Epithelial cell of alveolus of lung (primary cell): ENCODE results near the gene GABARAP. TPM values are rescaled to one million over a fixed set of nuclear protein-coding genes. Genes with fewer than 3 reads are reported as not detected.

Source experiments
- total RNA-seq: library from RNA; depleted of rRNA; stranded (reverse); fragments of >200 nt; gene quantifications from 2 replicates; pipeline ENCODE4 v1.2.1, GENCODE V29; 2015

GABARAP gene
- 310 and 533 TPM in 2 replicates for total RNA-seq

GRCh38 chr17:7241783-7242716, at the start of gene GABARAP:
TSS of gene GABARAP (minus strand) at chr17:7242449. CDS start at chr17:7242330, 119 bp downstream.

GRCh38 chr17:7281074-7281952, 39.1 kb upstream of the GABARAP start, which contains the start of gene SLC2A4:
TSS of gene SLC2A4 (plus strand) at chr17:7281718. CDS start at chr17:7281935, 217 bp downstream.

GRCh38 chr17:7262192-7262934, 20.1 kb upstream of the GABARAP start, which contains the start of gene CLDN7:
TSS of gene CLDN7 (minus strand) at chr17:7262478. CDS start at chr17:7262043, 435 bp downstream.

GRCh38 chr17:7252176-7253043, 10.2 kb upstream of the GABARAP start, which contains the start of gene ELP5:
TSS of gene ELP5 (plus strand) at chr17:7252215. CDS start at chr17:7252551, 336 bp downstream.

GRCh38 chr17:7251661-7252175, 9.5 kb upstream of the GABARAP start, which contains the start of gene CTDNEP1:
TSS of gene CTDNEP1 (minus strand) at chr17:7251734. CDS start at chr17:7251296, 438 bp downstream.

GRCh38 chr17:7239091-7240027, 2.9 kb downstream of the GABARAP start, which contains the start of gene PHF23:
TSS of gene PHF23 (minus strand) at chr17:7239457. CDS start at chr17:7239279, 178 bp downstream.

GRCh38 chr17:7234083-7234951, 7.9 kb downstream of the GABARAP start, which contains the start of gene DVL2:
TSS of gene DVL2 (minus strand) at chr17:7234517. CDS start at chr17:7234262, 255 bp downstream.

GRCh38 chr17:7219812-7220592, 22.2 kb downstream of the GABARAP start, which contains the start of the genes ACADVL and DLG4:
TSS of gene ACADVL (plus strand) at chr17:7219938. CDS start at chr17:7219985, 47 bp downstream.
TSS of gene DLG4 (minus strand) at chr17:7219836.

Other genes with a start within 250 kb of the GABARAP start
- gene ALOX12, start 246.4 kb downstream of the GABARAP start, total RNA-seq, result not detected in 2 replicates
- 235 and 246 TPM in 2 replicates for gene RNASEK, start 229.8 kb downstream of the GABARAP start, total RNA-seq
- 0.24 and 1.4 TPM in 2 replicates for gene BCL6B, start 219.4 kb downstream of the GABARAP start, total RNA-seq
- gene SLC16A13, start 206.4 kb downstream of the GABARAP start, total RNA-seq, result 0.16 and 1.7 TPM in 2 replicates
- gene SLC16A11, start 198.4 kb downstream of the GABARAP start, total RNA-seq, result not detected in 2 replicates
- not detected in 2 replicates for gene CLEC10A, start 162.2 kb downstream of the GABARAP start, total RNA-seq
- not detected in 2 replicates for gene ASGR2, start 127.6 kb downstream of the GABARAP start, total RNA-seq
- gene ASGR1, start 63.1 kb downstream of the GABARAP start, total RNA-seq, result 0.80 and 1.0 TPM in 2 replicates
- 11.8 and 18.9 TPM in 2 replicates for gene DLG4, start 22.6 kb downstream of the GABARAP start, total RNA-seq
- gene ACADVL, start 22.5 kb downstream of the GABARAP start, total RNA-seq, result 184 and 242 TPM in 2 replicates
- gene DVL2, start 7.9 kb downstream of the GABARAP start, total RNA-seq, result 50.8 and 59.7 TPM in 2 replicates
- gene PHF23, start 3.0 kb downstream of the GABARAP start, total RNA-seq, result 55.6 and 63.3 TPM in 2 replicates
- 64.9 and 130 TPM in 2 replicates for gene CTDNEP1, start 9.3 kb upstream of the GABARAP start, total RNA-seq
- gene ELP5, start 9.8 kb upstream of the GABARAP start, total RNA-seq, result 34.9 and 40.0 TPM in 2 replicates
- gene CLDN7, start 20.0 kb upstream of the GABARAP start, total RNA-seq, result 1.8 and 23.0 TPM in 2 replicates
- 0.13 and 0.96 TPM in 2 replicates for gene SLC2A4, start 39.3 kb upstream of the GABARAP start, total RNA-seq
- 3.9 TPM in 1 of 2 replicates, not detected in the other for gene YBX2, start 52.2 kb upstream of the GABARAP start, total RNA-seq
- 167 and 647 TPM in 2 replicates for gene EIF5A, start 65.2 kb upstream of the GABARAP start, total RNA-seq
- 36.5 and 37.0 TPM in 2 replicates for gene GPS2, start 72.9 kb upstream of the GABARAP start, total RNA-seq
- 7.5 and 10.5 TPM in 2 replicates for gene NEURL4, start 86.9 kb upstream of the GABARAP start, total RNA-seq
- 1.5 and 2.7 TPM in 2 replicates for gene ACAP1, start 94.1 kb upstream of the GABARAP start, total RNA-seq
- gene KCTD11, start 109.7 kb upstream of the GABARAP start, total RNA-seq, result 11.4 and 17.8 TPM in 2 replicates
- 0.13 TPM in 1 of 2 replicates, not detected in the other for gene TMEM95, start 112.7 kb upstream of the GABARAP start, total RNA-seq
- gene TNK1, start 138.6 kb upstream of the GABARAP start, total RNA-seq, result 0.65 and 2.2 TPM in 2 replicates
- gene PLSCR3, start 152.1 kb upstream of the GABARAP start, total RNA-seq, result 60.1 and 62.8 TPM in 2 replicates
- 130 and 211 TPM in 2 replicates for gene TMEM256, start 161.6 kb upstream of the GABARAP start, total RNA-seq
- 18.5 and 38.1 TPM in 2 replicates for gene NLGN2, start 165.4 kb upstream of the GABARAP start, total RNA-seq
- not detected in 2 replicates for gene SPEM1, start 177.9 kb upstream of the GABARAP start, total RNA-seq
- not detected in 2 replicates for gene SPEM2, start 183.2 kb upstream of the GABARAP start, total RNA-seq
- gene SPEM3, start 186.4 kb upstream of the GABARAP start, total RNA-seq, result not detected in 2 replicates
- 3.8 and 8.9 TPM in 2 replicates for gene TMEM102, start 193.0 kb upstream of the GABARAP start, total RNA-seq
- gene FGF11, start 197.1 kb upstream of the GABARAP start, total RNA-seq, result 2.1 and 7.3 TPM in 2 replicates
- 5.2 and 11.9 TPM in 2 replicates for gene CHRNB1, start 202.6 kb upstream of the GABARAP start, total RNA-seq
- gene ZBTB4, start 237.2 kb upstream of the GABARAP start, total RNA-seq, result 24.3 and 39.0 TPM in 2 replicates
- gene SLC35G6, start 239.0 kb upstream of the GABARAP start, total RNA-seq, result not detected in 2 replicates
- gene POLR2A, start 241.9 kb upstream of the GABARAP start, total RNA-seq, result 55.6 and 62.1 TPM in 2 replicates